Measurements from ENCODE around the gene DFFA.
A peak's percentile ranks its signal among the peaks of the same experiment; 100 is the strongest.

Gene DFFA

DNA sequence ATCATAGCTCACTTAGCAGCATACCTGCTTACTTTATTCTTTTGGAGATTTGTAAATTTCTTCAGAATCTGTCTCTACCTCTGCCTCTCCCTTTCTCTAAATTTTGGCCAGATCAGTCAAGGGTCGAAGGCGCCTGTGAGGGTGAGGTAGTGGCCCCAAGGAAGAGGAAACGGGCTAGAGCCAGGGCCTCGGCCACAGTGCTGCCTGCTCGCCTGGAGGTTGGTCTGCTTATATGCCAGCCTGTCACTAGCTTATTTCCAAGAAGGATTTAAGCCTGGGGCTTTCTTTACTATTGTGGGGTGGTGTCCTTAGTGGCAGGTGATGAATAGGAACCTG, 22.1 kb upstream of the DFFA start:
- DNase-seq (ENCODE audit: low read depth), result no peak
- H3K4me3 ChIP-seq (ENCODE audit: low read depth, low read length), result no peak overlapping the region
- TF ChIP-seq, protein P1, sequence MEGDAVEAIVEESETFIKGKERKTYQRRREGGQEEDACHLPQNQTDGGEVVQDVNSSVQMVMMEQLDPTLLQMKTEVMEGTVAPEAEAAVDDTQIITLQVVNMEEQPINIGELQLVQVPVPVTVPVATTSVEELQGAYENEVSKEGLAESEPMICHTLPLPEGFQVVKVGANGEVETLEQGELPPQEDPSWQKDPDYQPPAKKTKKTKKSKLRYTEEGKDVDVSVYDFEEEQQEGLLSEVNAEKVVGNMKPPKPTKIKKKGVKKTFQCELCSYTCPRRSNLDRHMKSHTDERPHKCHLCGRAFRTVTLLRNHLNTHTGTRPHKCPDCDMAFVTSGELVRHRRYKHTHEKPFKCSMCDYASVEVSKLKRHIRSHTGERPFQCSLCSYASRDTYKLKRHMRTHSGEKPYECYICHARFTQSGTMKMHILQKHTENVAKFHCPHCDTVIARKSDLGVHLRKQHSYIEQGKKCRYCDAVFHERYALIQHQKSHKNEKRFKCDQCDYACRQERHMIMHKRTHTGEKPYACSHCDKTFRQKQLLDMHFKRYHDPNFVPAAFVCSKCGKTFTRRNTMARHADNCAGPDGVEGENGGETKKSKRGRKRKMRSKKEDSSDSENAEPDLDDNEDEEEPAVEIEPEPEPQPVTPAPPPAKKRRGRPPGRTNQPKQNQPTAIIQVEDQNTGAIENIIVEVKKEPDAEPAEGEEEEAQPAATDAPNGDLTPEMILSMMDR (conservative IDR thresholded peaks at IDR 0.05; ENCODE audit: low read depth, low read length), result no peak

DNA sequence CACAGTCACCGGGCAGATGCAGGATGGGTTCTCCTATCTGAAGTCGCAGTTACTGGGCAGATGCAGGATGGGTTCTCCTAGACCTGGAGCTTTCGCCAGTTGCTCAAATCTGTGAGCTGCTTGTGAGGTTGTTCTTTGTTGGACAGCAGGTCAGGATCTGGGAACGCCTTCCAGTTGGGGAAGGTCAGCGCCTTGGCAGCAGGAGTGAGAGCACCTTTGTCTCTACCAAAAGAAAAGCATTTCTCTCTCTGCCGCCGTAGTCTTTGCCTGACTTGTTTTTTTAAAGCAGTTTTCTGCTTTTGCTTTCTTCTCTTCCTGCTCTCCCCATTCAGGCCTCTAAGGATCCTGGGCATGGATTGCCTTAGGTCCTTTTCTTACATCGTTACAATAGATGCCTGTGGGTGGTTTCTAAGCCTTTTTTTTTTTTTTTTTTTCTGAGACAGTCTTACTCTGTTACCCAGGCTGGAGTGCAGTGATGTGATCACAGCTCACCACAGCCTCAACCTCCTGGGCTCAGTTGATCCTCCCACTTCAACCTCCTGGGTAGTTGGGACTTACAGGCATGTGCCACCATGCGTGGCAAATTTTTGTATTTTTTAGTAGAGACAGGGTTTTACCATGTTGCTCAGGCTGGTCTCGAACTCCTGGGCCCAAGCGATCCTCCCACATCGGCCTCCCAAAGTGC, 18.1 kb upstream of the DFFA start:
- no peak for DNase-seq (ENCODE audit: low read depth)
- TF ChIP-seq, protein P1 (conservative IDR thresholded peaks at IDR 0.05; ENCODE audit: low read depth, low read length), result no peak
- no peak overlapping the region for H3K4me3 ChIP-seq (ENCODE audit: low read depth, low read length)

- DNase-seq (ENCODE audit: low read depth), result no peak
- TF ChIP-seq, protein P1 (conservative IDR thresholded peaks at IDR 0.05; ENCODE audit: low read depth, low read length), result no peak
- no peak overlapping the region for H3K4me3 ChIP-seq (ENCODE audit: low read depth, low read length)
Observed at GRCh38 chr1:10489291-10490055, 17.1 kb upstream of the DFFA start.

DNA sequence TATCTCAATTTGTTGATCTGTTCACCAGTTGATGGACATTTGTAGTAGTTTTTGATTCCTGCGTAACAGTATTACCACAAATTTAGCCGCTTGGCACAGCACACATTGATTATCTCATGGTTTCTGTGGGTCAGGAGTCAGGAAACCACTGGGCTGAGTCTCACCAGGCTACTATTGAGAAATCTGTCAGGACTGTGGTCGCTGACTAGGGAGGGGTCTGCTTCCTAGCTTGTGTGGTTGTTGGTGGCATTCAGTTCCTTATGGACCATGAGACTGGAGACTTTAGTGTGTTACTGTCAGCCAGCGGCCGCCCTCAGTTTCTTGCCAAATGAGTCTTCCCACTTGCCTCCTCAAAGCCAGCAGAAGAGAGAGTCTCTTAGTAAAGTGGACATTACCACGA, 12.2 kb upstream of the DFFA start:
- H3K4me3 ChIP-seq (ENCODE audit: low read depth, low read length), result no peak overlapping the region
- DNase-seq (ENCODE audit: low read depth), result no peak
- TF ChIP-seq, protein P1 (conservative IDR thresholded peaks at IDR 0.05; ENCODE audit: low read depth, low read length), result no peak

DNA sequence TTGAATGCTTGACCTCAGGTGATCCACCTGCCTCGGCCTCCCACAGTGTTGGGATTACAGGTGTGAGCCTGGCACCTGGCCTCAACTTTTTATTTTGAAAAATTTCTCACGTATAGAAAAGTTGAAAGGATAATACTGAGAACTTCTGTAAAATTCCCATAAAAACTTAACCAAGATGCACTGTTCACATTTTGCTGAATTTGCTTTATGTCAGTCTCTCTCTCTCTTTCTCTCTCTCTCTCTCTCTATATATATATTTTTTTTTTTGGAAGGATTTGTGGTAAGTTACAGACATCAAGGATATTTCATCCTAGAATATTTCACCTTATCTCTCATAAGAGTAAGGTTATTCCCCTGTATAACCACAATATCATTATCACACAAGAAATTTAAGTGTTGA, 8.3 kb upstream of the DFFA start:
- no peak overlapping the region for H3K4me3 ChIP-seq (ENCODE audit: low read depth, low read length)
- TF ChIP-seq, protein P1 (conservative IDR thresholded peaks at IDR 0.05; ENCODE audit: low read depth, low read length), result no peak
- DNase-seq (ENCODE audit: low read depth), result no peak

DNA sequence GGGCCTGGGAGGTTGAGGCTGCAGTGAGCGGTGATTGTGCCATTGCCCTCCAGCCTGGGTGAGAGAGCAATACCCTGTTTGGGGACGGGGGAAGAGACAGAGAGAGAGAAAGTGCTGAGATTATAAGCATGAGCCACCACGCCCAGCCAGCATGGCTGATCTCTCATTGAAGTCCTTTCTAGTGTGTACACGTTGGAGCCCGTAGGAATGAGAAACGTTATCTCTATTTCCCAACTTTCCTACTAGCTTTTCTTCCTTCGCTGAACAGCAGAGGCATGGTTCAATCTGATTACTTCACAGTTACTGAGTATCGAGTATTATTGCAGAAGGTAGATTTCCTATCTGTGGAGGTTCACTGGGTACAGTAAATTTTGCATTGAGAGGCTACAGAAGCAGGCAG, 7.0 kb upstream of the DFFA start:
- DNase-seq (ENCODE audit: low read depth), result no peak
- no peak overlapping the region for H3K4me3 ChIP-seq (ENCODE audit: low read depth, low read length)
- TF ChIP-seq, protein P1 (conservative IDR thresholded peaks at IDR 0.05; ENCODE audit: low read depth, low read length), result no peak

GRCh38 chr1:10475510-10475909, 3.2 kb upstream of the DFFA start:
- H3K4me3 ChIP-seq (ENCODE audit: low read depth, low read length), result peak overlapping the region; percentile 93
- DNase-seq (ENCODE audit: low read depth), result no peak
- TF ChIP-seq, protein P1 (conservative IDR thresholded peaks at IDR 0.05; ENCODE audit: low read depth, low read length), result no peak
